NB4 (cell line): ENCODE results near the gene HSFX2.
"Not testable (repeated sequence)": the region's sequence is repeated elsewhere in the genome, so short reads cannot be mapped to it uniquely, and the experiment has no call there.

ENCODE experiments used
- DNase-seq: peaks from one replicate; pipeline ENCODE4 v3.0.0; 2010; ENCODE audit warnings: low read depth
- H3K4me3 ChIP-seq: one replicate; pipeline ENCODE4 v1.5.1; 2011; ENCODE audit warnings: mild to moderate bottlenecking, low read depth, low read length, moderate library complexity
- MYC ChIP-seq: IDR thresholded peaks from 2 replicates; pipeline ENCODE4 v1.6.1; 2011; ENCODE audit warnings: low read depth, low read length
- POLR2A ChIP-seq: IDR thresholded peaks from 2 replicates; pipeline ENCODE4 v1.6.1; 2011; ENCODE audit warnings: mild to moderate bottlenecking; ENCODE audit not compliant: insufficient read length; ENCODE audit errors: extremely low read depth
- TF ChIP-seq, protein P1 (sequence below): IDR thresholded peaks from 2 replicates; pipeline ENCODE4 v1.6.1; 2011; ENCODE audit warnings: low read depth, low read length
- TF ChIP-seq, protein P2 (sequence below): IDR thresholded peaks from one replicate; pipeline ENCODE4 v1.5.1; 2012; ENCODE audit warnings: low read depth, low read length

HSFX2 gene

DNA sequence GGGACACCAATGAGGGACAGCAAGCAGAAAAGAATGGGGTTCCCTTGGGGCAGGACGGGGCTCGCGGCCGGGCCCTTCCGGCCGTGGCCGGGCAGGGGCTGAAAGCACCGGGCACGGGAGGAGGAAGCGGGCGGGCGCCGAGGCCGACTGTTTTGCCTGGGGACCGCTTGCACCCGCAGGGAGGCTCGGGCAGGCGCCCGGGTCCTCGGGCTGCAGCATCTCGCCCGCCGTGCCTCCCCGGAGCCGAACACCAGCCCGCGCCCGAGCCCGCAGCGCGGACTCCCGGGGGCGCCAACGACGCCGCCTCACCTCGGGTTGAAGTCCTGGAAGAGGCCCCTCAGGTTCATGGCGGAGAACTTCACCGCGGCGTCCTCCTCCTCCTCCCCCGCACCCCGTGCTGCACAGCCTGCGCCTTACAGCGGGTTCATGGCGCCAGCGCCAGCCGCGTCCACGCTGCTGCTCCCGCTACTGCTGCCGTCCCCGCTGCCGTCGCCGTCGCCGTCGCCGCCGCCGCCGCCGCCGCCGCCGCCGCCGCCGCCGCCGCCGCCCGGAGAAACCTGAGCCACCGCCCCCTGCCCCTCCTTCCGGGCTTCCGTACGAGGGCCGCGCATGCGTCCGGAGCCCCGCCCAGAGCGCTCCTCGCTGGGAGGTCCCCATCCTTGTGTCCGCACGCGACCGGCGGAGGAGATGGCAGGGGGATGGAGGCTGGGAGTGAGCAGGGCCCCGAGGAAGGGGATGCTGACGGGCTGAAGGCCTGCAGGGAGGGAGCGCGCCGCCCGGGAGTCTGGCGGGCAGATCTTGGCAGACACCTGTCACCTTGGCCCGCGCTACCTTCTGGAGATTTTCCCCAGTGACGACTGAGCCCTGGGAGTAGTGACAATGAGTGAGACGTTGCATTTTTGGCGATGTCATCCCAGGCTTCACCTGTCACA is 36.4 kb upstream of the HSFX2 start, which contains the start of gene TMEM185A:
TSS of gene TMEM185A (minus strand) at position 559 of the 932 bp plus-strand sequence. CDS start at position 347, 212 bp downstream.
- TF ChIP-seq MYC (no peak), POLR2A (peak; percentile 35)
- H3K4me3 ChIP-seq = peak within 1 kb of the TSS; percentile 74
- peak; percentile 78 for DNase-seq

DNA sequence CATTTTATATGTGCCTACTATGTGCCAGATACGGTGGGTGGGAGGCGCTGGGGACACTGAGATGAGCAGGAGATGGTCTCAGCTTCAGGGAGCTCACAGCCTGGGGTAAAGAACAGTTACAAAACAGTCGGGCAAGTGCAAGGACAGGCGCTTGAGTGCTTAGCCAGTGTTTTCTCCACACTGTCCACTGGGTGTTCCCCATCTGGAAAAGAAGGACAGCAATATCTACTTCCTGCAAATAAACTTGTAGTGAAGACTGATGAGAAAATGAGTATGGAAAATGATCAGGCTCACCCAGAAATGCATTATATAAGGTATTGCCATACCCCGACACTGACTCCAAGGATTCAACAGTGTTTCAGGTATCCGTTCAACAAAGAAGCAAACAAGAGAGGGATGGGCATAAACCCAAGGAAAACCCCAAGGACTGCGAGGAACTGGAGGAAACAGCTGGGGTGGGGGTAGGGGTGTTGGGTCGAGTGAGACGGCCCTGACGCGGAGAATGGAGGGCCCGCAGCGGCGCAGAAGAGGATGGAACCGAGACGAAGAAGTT is 35.6 kb upstream of the HSFX2 start:
- TF ChIP-seq POLR2A (no peak), MYC (no peak)
- TF ChIP-seq, protein P1, sequence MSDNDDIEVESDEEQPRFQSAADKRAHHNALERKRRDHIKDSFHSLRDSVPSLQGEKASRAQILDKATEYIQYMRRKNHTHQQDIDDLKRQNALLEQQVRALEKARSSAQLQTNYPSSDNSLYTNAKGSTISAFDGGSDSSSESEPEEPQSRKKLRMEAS = no peak
- TF ChIP-seq, protein P2, sequence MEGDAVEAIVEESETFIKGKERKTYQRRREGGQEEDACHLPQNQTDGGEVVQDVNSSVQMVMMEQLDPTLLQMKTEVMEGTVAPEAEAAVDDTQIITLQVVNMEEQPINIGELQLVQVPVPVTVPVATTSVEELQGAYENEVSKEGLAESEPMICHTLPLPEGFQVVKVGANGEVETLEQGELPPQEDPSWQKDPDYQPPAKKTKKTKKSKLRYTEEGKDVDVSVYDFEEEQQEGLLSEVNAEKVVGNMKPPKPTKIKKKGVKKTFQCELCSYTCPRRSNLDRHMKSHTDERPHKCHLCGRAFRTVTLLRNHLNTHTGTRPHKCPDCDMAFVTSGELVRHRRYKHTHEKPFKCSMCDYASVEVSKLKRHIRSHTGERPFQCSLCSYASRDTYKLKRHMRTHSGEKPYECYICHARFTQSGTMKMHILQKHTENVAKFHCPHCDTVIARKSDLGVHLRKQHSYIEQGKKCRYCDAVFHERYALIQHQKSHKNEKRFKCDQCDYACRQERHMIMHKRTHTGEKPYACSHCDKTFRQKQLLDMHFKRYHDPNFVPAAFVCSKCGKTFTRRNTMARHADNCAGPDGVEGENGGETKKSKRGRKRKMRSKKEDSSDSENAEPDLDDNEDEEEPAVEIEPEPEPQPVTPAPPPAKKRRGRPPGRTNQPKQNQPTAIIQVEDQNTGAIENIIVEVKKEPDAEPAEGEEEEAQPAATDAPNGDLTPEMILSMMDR = no peak
- peak; percentile 40 for DNase-seq
- H3K4me3 ChIP-seq = peak overlapping the region; percentile 74

DNA sequence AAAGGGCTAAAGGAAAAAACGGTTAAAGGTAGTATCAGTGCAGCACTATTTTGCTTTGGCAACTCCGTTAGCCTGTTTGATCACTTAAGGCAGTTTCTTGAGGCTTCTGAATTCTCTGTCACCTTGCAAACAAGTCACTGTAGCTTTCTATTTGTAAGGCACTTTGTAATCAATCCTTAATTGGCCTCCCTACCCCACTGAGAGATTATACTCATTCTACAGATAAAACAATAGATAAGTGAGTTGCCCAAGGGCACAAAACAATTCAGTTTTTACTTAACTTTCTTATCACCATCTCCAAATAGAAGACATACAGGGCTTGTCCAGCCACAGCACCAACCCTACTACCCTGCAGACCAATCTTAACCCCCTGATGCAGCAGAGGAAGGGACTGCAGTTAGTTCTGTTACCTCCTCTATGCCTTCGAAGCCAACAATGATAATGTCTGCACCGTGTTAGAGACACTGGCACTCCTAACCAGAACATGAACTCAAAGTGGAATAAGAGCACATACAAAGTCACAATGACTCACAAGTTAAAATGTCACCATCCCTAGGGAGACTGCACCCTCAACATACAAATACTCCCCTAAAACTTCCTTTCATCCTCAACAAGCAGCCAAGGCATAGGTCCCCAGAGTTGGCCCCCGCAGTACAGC is 34.7 kb upstream of the HSFX2 start:
- peak; percentile 14 for DNase-seq
- TF ChIP-seq, protein P1 = no peak
- peak overlapping the region; percentile 74 for H3K4me3 ChIP-seq

DNA sequence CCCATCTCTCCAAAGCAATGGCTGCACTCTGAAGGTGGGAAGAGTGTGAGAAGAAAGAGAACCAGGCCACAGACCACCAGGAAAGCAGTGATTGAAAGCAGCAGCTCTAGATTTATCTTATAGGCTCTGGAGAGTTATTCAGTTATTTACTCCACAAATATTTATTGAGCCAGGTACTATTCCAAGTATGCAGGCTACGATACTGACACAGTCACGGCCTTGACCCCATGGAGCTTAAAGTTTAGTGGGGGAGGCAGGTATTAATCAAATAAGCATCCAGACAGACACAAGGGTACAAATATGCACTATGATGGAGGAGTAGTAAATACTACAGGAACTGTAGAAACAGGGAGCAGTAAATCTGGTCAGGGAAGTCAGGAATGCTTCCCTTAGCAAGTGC is 33.7 kb upstream of the HSFX2 start:
- DNase-seq = no peak
- TF ChIP-seq, protein P1 = no peak
- TF ChIP-seq, protein P2 = no peak
- no peak for TF ChIP-seq POLR2A
- TF ChIP-seq MYC = no peak
- H3K4me3 ChIP-seq = no peak overlapping the region

DNA sequence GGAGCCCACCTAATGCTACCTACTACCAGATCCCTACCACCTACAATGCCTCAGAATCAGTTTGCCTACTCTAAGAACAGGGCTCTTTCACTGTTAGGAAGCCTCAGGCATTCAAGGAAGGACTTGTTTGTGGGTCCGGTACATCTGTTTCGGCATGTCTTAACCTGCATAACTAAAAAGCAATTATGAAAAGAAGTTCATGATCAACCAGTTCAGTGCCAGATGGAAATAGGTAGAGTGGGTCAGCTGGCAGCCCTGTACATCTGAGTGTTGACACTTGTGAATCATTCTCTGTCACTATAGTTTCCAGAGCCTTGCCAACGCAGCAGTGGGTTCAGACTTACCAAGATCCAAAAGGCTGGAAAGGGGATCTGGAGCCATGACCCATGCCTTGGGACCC is 33.2 kb upstream of the HSFX2 start:
- TF ChIP-seq, protein P2 = no peak
- TF ChIP-seq POLR2A (no peak), MYC (no peak)
- TF ChIP-seq, protein P1 = no peak
- DNase-seq = no peak
- H3K4me3 ChIP-seq = no peak overlapping the region

DNA sequence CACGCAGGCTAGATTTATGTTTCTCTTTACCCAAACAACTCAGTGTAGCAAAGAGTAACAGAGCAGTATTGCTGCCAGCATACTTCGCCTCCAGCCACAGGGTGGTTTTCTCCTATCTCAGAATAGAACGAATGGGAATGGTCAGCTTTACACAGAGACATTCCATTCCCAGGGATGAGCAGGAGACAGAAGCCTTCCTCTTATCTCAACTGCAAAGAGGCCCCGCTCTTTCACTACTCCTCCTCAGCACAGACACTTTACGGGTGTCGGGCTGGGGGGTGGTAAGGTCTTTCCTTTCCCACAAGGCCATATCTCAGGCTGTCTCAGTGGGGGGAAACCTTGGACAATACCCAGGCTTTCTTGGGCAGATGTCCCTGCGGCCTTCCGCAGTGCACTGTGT is 31.7 kb upstream of the HSFX2 start:
- DNase-seq, H3K4me3 ChIP-seq: not testable (repeated sequence)

DNA sequence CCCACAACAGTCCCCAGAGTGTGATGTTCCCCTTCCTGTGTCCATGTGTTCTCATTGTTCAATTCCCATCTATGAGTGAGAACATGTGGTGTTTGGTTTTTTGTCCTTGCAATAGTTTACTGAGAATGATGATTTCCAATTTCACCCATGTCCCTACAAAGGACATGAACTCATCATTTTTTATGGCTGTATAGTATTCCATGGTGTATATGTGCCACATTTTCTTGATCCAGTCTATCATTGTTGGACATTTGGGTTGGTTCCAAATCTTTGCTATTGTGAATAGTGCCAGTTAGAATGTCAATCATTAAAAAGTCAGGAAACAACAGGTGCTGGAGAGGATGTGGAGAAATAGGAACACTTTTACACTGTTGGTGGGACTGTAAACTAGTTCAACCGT is 24.5 kb upstream of the HSFX2 start:
- DNase-seq, H3K4me3 ChIP-seq: not testable (repeated sequence)

DNA sequence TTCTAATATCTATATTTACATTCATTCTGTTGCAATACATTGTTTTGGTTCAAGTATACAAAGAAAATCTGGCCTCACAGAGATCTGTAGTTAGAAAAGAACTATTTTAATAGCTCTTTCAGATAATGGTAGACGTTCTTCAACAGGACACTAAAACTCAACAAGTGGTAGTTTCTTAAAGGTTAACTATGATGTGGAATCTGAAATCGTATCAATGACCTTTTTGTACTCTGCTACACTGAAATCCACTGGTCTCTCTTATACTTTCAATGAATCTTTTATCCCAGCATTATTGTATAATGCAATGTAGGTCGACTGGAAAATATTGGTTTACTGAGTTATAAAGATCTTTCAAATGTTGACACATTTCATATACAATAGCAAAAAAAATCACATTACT is 23.8 kb upstream of the HSFX2 start:
- no peak for DNase-seq
- no peak for TF ChIP-seq POLR2A
- TF ChIP-seq, protein P2 = no peak
- TF ChIP-seq MYC = no peak
- TF ChIP-seq, protein P1 = no peak
- no peak overlapping the region for H3K4me3 ChIP-seq
